ENCODE measurements around the gene AGR2.

Gene AGR2

DNA sequence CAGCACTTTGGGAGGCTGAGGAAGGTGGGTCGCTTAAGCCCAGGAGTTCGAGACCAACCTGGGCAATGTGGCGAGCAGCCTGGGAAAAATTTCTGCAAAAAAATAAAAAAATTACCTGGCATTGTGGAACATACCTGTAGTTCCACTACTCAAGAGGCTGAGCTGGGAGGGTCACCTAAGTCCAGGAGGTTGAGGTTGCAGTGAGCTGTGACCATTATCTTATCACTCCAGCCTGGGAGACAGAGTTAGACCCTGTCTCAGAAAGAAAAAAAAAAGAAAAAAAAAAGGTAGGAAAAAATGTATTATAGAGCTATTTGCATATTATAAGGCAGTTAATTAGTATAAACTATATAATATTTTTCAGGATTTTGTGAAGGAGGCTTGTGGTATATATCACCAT, 62.3 kb downstream of the AGR2 start:
- no peak for FAIRE-seq
- no peak for DNase-seq (ENCODE audit: insufficient read length, low spot score)

More for the DNA sequence above, 62.3 kb downstream of the AGR2 start:
- TF ChIP-seq, protein P1, sequence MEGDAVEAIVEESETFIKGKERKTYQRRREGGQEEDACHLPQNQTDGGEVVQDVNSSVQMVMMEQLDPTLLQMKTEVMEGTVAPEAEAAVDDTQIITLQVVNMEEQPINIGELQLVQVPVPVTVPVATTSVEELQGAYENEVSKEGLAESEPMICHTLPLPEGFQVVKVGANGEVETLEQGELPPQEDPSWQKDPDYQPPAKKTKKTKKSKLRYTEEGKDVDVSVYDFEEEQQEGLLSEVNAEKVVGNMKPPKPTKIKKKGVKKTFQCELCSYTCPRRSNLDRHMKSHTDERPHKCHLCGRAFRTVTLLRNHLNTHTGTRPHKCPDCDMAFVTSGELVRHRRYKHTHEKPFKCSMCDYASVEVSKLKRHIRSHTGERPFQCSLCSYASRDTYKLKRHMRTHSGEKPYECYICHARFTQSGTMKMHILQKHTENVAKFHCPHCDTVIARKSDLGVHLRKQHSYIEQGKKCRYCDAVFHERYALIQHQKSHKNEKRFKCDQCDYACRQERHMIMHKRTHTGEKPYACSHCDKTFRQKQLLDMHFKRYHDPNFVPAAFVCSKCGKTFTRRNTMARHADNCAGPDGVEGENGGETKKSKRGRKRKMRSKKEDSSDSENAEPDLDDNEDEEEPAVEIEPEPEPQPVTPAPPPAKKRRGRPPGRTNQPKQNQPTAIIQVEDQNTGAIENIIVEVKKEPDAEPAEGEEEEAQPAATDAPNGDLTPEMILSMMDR (IDR thresholded peaks at IDR 0.05; ENCODE audit: insufficient read depth, missing control alignments) = no peak

Measured in D721Med (cell line).